ENCODE data around the gene PSMG2.

- no peak for TF ChIP-seq CTCF (IDR thresholded peaks at IDR 0.05; ENCODE audit: low read depth, low read length)
- TF ChIP-seq POLR2A (IDR thresholded peaks at IDR 0.05; ENCODE audit: extremely low read depth, insufficient read length) = no peak
- TF ChIP-seq, protein P1, sequence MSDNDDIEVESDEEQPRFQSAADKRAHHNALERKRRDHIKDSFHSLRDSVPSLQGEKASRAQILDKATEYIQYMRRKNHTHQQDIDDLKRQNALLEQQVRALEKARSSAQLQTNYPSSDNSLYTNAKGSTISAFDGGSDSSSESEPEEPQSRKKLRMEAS (IDR thresholded peaks at IDR 0.05; ENCODE audit: low read depth, low read length) = no peak
Measured at GRCh38 chr18:12668041-12668440, 34.8 kb upstream of the PSMG2 start.

All from NB4 (cell line).